Measurements from ENCODE around the gene SCAF11.

- TF ChIP-seq CTCF (IDR thresholded peaks at IDR 0.05) (no peak), POLR2A (IDR thresholded peaks at IDR 0.05) (no peak), POLR2AphosphoS5 (IDR thresholded peaks at IDR 0.05) (no peak)
Measured at GRCh38 chr12:45959025-45959424, 31.3 kb downstream of the SCAF11 start.

All from transverse colon (tissue), 4 donors.